Stimulated activated CD8-positive, alpha-beta memory T cell treated with anti-CD3 and anti-CD28 coated beads, Interleukin-7, amount 100 ng/mL, for 48 hours (primary cell): ENCODE data around the gene RTTN.

Source experiments
- DNase-seq, 2 donors: peaks; one replicate each; pipeline ENCODE4 v3.0.0-alpha.2; 2020; ENCODE audit warnings: low read depth in 1 of 2; ENCODE audit errors: extremely low read depth in 1 of 2

RTTN gene

GRCh38 chr18:70158992-70159717, 46.3 kb downstream of the RTTN start:
- no peak for DNase-seq

DNA sequence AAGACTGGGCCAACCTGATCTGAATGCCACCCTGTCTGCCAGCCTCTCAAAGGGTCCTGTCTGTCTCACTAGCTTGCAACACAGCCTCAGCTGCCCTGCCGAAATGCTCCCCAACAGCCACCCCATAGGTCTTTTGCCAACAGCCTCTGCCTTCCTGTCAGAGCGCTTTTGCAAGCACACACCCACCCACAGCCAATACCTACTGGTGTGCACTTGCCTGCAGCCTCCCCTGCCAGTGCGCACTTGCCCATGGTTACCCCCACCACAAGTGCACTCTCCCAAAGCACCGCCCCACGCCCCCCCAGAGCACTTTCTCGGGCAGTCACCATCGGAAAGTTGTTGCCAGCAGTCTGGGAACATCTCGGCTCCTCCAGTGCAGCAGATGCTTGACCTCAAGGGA, 48.6 kb downstream of the RTTN start:
- DNase-seq, result no peak

- no peak for DNase-seq
Measured at GRCh38 chr18:70154591-70155194, 50.8 kb downstream of the RTTN start.

DNA sequence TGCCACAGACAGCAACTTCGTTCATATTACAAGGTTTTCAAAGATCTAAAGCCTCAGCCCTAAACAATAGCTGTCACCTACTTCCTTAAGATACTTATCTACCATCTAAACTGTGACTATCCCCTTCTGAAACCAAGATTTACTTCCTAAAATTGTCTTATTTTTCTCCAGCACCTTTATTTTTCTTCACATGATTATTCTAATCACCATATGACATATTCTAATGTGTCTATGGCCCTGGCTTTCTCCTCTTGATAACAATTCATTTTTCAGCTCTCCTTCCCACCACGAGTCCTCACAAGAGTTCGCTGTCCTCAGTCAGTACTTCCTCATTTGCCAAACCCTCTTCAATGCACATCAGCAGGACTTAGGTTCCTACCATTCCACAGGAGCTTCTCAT, 53.9 kb downstream of the RTTN start:
- no peak for DNase-seq

DNA sequence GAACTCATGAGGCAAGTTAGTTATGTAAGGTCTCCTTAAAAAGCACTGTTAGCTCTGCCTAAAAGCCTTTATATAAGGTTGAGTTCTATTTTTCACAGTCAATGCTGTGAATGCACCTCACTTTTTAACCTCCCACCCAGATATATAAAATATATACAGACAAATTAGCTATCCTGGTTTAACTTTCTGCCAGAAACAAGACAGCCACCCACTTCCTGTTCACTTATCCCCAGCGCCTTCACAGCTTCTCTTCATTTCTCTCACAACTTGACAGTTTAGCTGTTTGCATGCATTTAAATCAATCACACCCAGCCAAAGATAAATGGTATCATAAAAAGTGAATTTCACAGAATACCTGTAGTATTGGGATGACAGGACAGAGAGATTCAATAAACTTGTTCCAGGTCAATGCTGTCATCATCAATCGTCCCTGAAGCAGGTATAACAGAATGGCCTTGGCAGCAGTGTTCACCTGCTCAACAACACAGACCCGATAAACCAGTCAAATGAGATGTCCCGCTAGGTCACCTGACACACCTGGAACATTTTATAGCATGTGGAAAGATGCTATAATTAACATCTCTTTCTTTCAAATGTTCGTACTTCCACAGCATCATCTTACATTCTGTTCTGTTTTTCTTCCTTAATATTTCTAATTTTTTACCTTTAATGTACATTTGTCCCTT, 55.7 kb downstream of the RTTN start:
- no peak for DNase-seq

GRCh38 chr18:70149156-70149555, 56.3 kb downstream of the RTTN start:
- DNase-seq, result no peak

- no peak for DNase-seq
Measured at GRCh38 chr18:70148039-70148938, 57.2 kb downstream of the RTTN start.

DNA sequence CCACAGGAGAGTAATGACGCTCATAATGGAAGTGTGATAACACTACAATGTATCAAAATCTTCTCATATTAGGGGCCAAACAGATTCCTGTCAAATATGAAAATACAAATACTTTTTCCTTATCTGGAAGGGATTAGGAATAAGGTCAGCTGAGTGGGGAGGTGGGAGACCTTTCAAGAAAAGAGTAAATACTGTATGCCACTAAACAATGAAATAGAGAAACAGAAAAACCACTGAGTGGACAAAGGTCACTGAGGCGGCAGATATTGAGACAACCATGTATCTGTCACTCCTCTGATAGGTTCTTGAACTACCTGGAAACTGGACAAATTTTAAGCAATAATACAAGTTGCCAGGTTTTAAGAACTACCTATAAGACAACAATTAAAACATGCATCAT, 59.3 kb downstream of the RTTN start:
- DNase-seq, result no peak

- no peak for DNase-seq
Measured at GRCh38 chr18:70142001-70142400, 63.5 kb downstream of the RTTN start.

GRCh38 chr18:70139138-70139537, 66.3 kb downstream of the RTTN start:
- DNase-seq, result no peak

DNA sequence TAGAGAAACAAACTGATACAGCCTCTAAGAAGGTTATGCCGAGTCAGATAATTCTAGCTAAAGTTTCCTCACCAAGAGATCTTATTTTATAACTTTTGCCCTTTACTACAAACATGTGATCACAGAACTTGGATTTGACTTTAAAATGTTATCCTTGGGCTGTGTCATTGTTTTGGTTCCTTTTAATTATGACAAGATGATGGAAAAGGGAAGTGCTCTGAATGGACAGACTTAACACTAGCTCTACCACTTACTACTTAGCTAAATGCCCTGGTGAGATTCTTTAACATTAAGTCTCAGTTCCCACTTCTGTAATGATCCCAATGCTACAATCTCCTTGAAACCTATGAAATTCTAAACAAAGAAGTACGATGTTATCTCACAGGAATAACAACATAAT, 69.9 kb downstream of the RTTN start:
- DNase-seq, result no peak

DNA sequence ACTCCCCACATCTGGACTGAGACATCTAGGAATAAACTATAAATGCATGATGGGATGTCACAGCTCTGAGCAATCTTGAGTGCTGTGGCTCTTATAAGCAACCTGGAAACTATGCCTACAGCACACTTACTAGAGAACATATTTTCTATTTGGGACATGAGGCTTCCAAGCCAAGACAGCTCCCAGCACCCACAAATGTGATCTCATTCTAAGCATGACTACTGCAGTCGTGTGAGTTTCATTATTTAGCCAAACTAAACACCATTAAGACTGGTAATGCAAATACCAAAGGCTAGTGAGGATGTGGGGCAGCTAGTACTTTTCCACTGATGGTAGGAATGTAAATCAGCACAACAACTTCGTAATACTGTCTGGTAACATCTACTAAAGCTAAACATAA, 72.5 kb downstream of the RTTN start:
- DNase-seq, result no peak

DNA sequence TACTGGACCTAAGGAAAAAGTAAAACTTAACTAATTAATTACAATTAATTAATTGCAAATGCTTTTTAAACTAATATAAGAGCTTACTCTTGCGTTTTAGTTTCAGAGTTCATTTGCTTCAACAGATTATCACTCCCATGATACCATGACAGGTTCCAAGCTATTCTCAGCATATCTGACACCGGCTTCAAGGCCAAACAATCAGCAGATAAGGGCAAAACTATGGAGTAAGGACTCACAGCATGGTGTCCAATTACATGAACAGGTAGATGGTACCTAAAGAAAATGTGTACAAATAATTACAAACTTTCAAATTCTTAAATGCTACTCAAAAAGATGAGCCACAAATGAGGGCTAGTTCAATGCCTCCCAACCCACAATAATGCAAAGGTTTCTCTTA, 77.2 kb downstream of the RTTN start:
- DNase-seq, result no peak

DNA sequence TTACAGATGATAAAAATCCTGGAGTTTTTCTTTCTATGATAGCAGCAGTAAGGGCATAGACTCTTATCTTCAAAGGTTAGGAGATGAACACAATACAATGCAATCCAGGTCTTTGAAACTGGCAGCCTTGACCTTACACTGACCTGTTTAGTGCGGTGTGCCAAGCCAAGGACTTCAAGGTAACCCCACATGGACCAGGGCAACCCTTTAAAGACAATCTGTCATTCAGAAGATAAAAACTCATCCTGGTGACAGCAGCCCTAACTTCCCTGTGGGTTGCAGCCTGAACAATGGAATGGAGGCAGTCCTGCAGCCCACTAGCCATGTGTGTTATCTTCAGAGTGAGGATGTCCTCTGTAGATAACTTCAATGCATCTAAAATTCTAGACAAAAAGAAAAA, 78.1 kb downstream of the RTTN start:
- no peak for DNase-seq

DNA sequence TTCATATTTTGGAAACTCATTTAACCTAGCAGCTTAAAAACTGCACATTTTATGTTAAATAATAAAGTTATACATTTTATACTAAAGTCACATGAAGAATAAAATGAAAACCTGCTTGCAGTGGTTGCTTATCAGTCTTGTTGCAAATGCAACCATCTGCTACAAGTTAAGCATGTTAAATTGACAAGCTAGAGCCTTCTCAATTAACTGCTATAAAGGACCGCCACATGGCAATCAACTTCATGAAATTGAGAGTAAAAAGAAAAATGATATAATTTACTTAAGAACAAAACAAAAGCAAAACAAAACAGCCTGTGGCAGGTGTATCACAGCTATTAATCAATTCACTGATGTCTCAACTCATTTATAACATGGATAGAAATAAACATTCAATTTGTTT, 78.7 kb downstream of the RTTN start:
- no peak for DNase-seq

DNA sequence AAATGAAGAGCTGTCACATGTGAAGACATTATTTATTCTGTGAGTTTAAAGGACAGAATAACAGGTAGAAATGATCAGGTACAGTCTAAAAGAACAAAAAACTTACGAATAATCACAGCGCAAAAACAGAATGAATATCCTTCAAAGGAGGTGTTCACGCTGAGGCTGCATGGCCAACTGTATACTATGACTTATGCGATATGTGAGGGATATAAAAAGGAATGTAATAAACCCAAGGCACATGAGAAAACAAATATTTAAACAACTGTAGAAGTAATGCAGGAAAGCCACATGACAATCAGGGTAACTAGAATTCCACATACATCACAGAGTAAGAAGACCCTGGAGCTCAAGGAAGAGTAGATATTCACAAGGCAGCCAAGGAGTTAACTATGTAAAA, 81.3 kb downstream of the RTTN start:
- no peak for DNase-seq

GRCh38 chr18:70121842-70122241, 83.6 kb downstream of the RTTN start:
- DNase-seq, result no peak

GRCh38 chr18:70116949-70117348, 88.5 kb downstream of the RTTN start:
- DNase-seq, result no peak

- DNase-seq, result no peak
Measured at GRCh38 chr18:70113511-70113910, 92.0 kb downstream of the RTTN start.

GRCh38 chr18:70110678-70111077, 94.8 kb downstream of the RTTN start:
- DNase-seq, result no peak

- no peak for DNase-seq
Measured at GRCh38 chr18:70107091-70107490, 98.4 kb downstream of the RTTN start.
